Smooth muscle cell (in vitro differentiated cells): ENCODE data around the gene ZNRF3. TPM values are rescaled to one million over a fixed set of nuclear protein-coding genes. Genes with fewer than 3 reads are reported as not detected.
A peak's percentile ranks its signal among the peaks of the same experiment; 100 is the strongest.

Experiments
- DNase-seq: peaks from one replicate; lab custom pipeline; 2025; ENCODE audit not compliant: unreplicated experiment; lab: John Stamatoyannopoulos, UW
- H2AFZ ChIP-seq: fragments of 200-600 bp; sonication (generic); 2 replicates; pipeline ENCODE4 v1.6.0; 2016; ENCODE audit warnings: antibody characterized with exemption, low read depth, mild to moderate bottlenecking
- H3F3A ChIP-seq: fragments of 200-600 bp; sonication (generic); 2 replicates; pipeline ENCODE4 v1.6.0; 2017; ENCODE audit warnings: antibody characterized with exemption, low read depth
- H3K27ac ChIP-seq: fragments of 200-600 bp; sonication (generic); 2 replicates; pipeline ENCODE4 v1.5.1; 2016; ENCODE audit warnings: low read depth, mild to moderate bottlenecking
- H3K27me3 ChIP-seq: fragments of 200-600 bp; sonication (generic); 2 replicates; pipeline ENCODE4 v1.6.1; 2016; ENCODE audit warnings: low read depth, mild to moderate bottlenecking
- H3K36me3 ChIP-seq: fragments of 200-600 bp; sonication (generic); 2 replicates; pipeline ENCODE4 v1.5.1; 2016; ENCODE audit warnings: low read depth
- H3K4me1 ChIP-seq: fragments of 200-600 bp; sonication (generic); 2 replicates; pipeline ENCODE4 v1.5.1; 2016; ENCODE audit warnings: low read depth
- H3K4me2 ChIP-seq: fragments of 200-600 bp; sonication (generic); 2 replicates; pipeline ENCODE4 v1.6.0; 2016; ENCODE audit warnings: mild to moderate bottlenecking
- H3K4me3 ChIP-seq: fragments of 200-600 bp; sonication (generic); 2 replicates; pipeline ENCODE4 v1.5.1; 2016; ENCODE audit warnings: mild to moderate bottlenecking
- H3K79me2 ChIP-seq: fragments of 200-600 bp; sonication (generic); 2 replicates; pipeline ENCODE4 v1.6.0; 2016; ENCODE audit warnings: low read depth, mild to moderate bottlenecking
- H3K9ac ChIP-seq: fragments of 200-600 bp; sonication (generic); 2 replicates; pipeline ENCODE4 v1.6.0; 2016; ENCODE audit warnings: low read depth
- H3K9me3 ChIP-seq: fragments of 200-600 bp; sonication (generic); replicated peaks from 2 replicates; pipeline ENCODE4 v1.5.1; 2016; ENCODE audit warnings: low read depth
- H4K20me1 ChIP-seq: fragments of 200-600 bp; sonication (generic); 2 replicates; pipeline ENCODE4 v1.6.0; 2016; ENCODE audit warnings: low read depth
- WGBS: methylation state at CpG from one replicate; pipeline ENCODE4 v1.1.7; 2016; ENCODE audit warnings: low lambda C conversion rate; 5-methylcytosine and 5-hydroxymethylcytosine counted together
- polyA plus RNA-seq: library from polyadenylated mRNA; unstranded; fragments of >200 nt; fragmentation: Nextera tagmentation; extraction: Ambion mirVana; gene quantifications from 2 replicates; pipeline ENCODE4 v1.2.1, GENCODE V29; 2016
- total RNA-seq: library from RNA; depleted of rRNA; stranded (reverse); fragments of >200 nt; gene quantifications from 2 replicates; pipeline ENCODE4 v1.2.3, GENCODE V29; 2014
- TF ChIP-seq, protein P1 (sequence below): fragments of 200-600 bp; sonication (generic); IDR thresholded peaks from 2 replicates; pipeline ENCODE4 v1.5.1; 2017; ENCODE audit warnings: borderline replicate concordance, mild to moderate bottlenecking, antibody characterized with exemption; ENCODE audit not compliant: insufficient read depth, poor library complexity, severe bottlenecking

ZNRF3 gene
- total and polyA plus RNA-seq, 2 experiments from 2014 or later: 4.7 to 5.5 TPM

DNA sequence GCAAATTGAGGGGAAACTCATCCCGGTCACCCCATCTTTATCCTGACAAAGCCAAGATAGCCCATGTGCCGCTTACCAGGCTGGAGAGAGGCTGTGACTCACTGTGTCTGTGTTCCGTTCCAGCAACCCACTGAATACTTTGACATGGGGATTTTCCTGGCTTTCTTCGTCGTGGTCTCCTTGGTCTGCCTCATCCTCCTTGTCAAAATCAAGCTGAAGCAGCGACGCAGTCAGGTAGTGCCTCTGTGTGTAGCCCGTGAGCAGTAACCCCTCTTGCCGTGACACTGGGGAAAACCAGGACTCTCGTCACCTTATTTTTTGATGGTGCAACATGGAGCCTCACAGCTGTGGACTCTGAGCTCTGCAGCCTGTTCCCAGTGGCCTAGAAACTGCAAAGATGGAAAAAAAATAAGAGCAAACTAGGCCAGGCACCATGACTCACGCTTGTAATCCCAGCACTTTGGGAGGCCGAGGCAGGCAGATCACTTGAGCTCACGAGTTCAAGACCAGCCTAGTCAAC, 161.3 kb downstream of the ZNRF3 start:
- TF ChIP-seq, protein P1, sequence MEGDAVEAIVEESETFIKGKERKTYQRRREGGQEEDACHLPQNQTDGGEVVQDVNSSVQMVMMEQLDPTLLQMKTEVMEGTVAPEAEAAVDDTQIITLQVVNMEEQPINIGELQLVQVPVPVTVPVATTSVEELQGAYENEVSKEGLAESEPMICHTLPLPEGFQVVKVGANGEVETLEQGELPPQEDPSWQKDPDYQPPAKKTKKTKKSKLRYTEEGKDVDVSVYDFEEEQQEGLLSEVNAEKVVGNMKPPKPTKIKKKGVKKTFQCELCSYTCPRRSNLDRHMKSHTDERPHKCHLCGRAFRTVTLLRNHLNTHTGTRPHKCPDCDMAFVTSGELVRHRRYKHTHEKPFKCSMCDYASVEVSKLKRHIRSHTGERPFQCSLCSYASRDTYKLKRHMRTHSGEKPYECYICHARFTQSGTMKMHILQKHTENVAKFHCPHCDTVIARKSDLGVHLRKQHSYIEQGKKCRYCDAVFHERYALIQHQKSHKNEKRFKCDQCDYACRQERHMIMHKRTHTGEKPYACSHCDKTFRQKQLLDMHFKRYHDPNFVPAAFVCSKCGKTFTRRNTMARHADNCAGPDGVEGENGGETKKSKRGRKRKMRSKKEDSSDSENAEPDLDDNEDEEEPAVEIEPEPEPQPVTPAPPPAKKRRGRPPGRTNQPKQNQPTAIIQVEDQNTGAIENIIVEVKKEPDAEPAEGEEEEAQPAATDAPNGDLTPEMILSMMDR: no peak
- Histone ChIP-seq H3K9me3 (no peaks in the 10 kb centered on the region), H3K79me2 (no peaks in the 10 kb centered on the region), H3K4me1 (peaks cover 9% of the 10 kb centered on the region), H3K4me2 (peak overlapping the region; percentile 84), H3K27me3 (no peaks in the 10 kb centered on the region), H3F3A (peaks cover 27% of the 10 kb centered on the region), H4K20me1 (no peaks in the 10 kb centered on the region), H3K9ac (peak overlapping the region; percentile 97), H3K36me3 (no peaks in the 10 kb centered on the region), H3K27ac (peak overlapping the region; percentile 100), H3K4me3 (no peak overlapping the region), H2AFZ (no peak overlapping the region)
- DNase-seq: peak; percentile 13
- 13% methylated on average over 13 of the region's 13 CpGs for WGBS

DNA sequence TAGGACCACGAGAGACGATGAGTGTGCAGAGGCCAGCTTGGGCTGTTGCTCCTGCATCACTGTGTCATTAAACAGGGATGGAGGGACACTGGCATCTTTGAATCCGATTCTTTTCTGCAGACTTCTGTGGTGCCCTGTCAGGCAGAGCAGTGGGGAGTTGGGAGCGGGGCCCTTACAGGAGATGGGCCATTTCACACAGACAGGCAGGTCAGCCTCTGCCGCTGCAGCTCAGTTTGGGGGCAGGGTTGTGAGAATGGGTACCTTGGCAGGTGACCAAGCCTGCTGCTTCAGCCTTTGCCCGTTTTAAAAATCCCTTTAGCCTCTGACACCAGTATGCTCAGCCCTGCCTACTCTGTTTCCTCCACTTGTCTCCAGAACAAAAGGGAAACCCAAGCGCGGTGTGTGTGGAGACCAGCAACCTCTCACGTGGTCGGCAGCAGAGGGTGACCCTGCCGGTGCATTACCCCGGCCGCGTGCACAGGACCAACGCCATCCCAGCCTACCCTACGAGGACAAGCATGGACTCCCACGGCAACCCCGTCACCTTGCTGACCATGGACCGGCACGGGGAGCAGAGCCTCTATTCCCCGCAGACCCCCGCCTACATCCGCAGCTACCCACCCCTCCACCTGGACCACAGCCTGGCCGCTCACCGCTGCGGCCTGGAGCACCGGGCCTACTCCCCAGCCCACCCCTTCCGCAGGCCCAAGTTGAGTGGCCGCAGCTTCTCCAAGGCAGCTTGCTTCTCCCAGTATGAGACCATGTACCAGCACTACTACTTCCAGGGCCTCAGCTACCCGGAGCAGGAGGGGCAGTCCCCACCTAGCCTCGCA, 165.7 kb downstream of the ZNRF3 start:
- DNase-seq: no peak
- H3K4me1 ChIP-seq: peaks cover 3% of the 10 kb centered on the region
- H3K79me2 ChIP-seq: no peaks in the 10 kb centered on the region
- H3K27ac ChIP-seq: no peak overlapping the region
- no peaks in the 10 kb centered on the region for H3K9me3 ChIP-seq
- TF ChIP-seq, protein P1: no peak
- H3K9ac ChIP-seq: no peak overlapping the region
- H3K36me3 ChIP-seq: no peaks in the 10 kb centered on the region
- 97% methylated on average over 23 of the region's 31 CpGs for whole genome bisulfite sequencing
- no peak overlapping the region for H3K4me3 ChIP-seq
- no peak overlapping the region for H3K4me2 ChIP-seq
- H4K20me1 ChIP-seq: no peaks in the 10 kb centered on the region
- no peaks in the 10 kb centered on the region for H3K27me3 ChIP-seq
- H3F3A ChIP-seq: peaks cover 17% of the 10 kb centered on the region
- H2AFZ ChIP-seq: no peak overlapping the region

DNA sequence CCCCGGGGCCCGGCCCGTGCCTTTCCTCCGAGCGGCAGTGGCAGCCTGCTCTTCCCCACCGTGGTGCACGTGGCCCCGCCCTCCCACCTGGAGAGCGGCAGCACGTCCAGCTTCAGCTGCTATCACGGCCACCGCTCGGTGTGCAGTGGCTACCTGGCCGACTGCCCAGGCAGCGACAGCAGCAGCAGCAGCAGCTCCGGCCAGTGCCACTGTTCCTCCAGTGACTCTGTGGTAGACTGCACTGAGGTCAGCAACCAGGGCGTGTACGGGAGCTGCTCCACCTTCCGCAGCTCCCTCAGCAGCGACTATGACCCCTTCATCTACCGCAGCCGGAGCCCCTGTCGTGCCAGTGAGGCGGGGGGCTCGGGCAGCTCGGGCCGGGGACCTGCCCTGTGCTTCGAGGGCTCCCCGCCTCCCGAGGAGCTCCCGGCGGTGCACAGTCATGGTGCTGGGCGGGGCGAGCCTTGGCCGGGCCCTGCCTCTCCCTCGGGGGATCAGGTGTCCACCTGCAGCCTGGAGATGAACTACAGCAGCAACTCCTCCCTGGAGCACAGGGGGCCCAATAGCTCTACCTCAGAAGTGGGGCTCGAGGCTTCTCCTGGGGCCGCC, 166.4 kb downstream of the ZNRF3 start:
- no peaks in the 10 kb centered on the region for H4K20me1 ChIP-seq
- 96% methylated on average over 32 of the region's 38 CpGs for WGBS
- no peaks in the 10 kb centered on the region for H3K9me3 ChIP-seq
- no peak overlapping the region for H2AFZ ChIP-seq
- TF ChIP-seq, protein P1: no peak
- H3K27me3 ChIP-seq: no peaks in the 10 kb centered on the region
- DNase-seq: no peak
- no peaks in the 10 kb centered on the region for H3K4me1 ChIP-seq
- H3F3A ChIP-seq: peaks cover 12% of the 10 kb centered on the region
- H3K79me2 ChIP-seq: no peaks in the 10 kb centered on the region
- no peaks in the 10 kb centered on the region for H3K36me3 ChIP-seq
- no peak overlapping the region for H3K4me3 ChIP-seq
- H3K4me2 ChIP-seq: no peak overlapping the region
- H3K9ac ChIP-seq: no peak overlapping the region
- no peak overlapping the region for H3K27ac ChIP-seq
